Fibroblast of villous mesenchyme (primary cell): ENCODE data around the gene SNIP1. TPM values are rescaled to one million over a fixed set of nuclear protein-coding genes. Genes with fewer than 3 reads are reported as not detected.
A peak's percentile ranks its signal among the peaks of the same experiment; 100 is the strongest.

Experiments
- DNase-seq: peaks from one replicate; pipeline ENCODE4 v3.0.0-alpha.2; 2010; ENCODE audit warnings: low read depth
- H3K4me3 ChIP-seq: 2 replicates; pipeline ENCODE4 v1.5.1; 2011; ENCODE audit warnings: low read depth, mild to moderate bottlenecking, low read length
- CTCF ChIP-seq: IDR thresholded peaks from 2 replicates; pipeline ENCODE4 v1.5.1; 2012; ENCODE audit warnings: low read depth, mild to moderate bottlenecking, low read length; ENCODE audit not compliant: insufficient read depth
- total RNA-seq: library from RNA; depleted of rRNA; stranded (reverse); fragments of >200 nt; gene quantifications from 2 replicates; pipeline ENCODE4 v1.2.3, GENCODE V29; 2012

The SNIP1 gene, protein sequence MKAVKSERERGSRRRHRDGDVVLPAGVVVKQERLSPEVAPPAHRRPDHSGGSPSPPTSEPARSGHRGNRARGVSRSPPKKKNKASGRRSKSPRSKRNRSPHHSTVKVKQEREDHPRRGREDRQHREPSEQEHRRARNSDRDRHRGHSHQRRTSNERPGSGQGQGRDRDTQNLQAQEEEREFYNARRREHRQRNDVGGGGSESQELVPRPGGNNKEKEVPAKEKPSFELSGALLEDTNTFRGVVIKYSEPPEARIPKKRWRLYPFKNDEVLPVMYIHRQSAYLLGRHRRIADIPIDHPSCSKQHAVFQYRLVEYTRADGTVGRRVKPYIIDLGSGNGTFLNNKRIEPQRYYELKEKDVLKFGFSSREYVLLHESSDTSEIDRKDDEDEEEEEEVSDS
- 9.5 and 11.6 TPM in 2 replicates for total RNA-seq

DNA sequence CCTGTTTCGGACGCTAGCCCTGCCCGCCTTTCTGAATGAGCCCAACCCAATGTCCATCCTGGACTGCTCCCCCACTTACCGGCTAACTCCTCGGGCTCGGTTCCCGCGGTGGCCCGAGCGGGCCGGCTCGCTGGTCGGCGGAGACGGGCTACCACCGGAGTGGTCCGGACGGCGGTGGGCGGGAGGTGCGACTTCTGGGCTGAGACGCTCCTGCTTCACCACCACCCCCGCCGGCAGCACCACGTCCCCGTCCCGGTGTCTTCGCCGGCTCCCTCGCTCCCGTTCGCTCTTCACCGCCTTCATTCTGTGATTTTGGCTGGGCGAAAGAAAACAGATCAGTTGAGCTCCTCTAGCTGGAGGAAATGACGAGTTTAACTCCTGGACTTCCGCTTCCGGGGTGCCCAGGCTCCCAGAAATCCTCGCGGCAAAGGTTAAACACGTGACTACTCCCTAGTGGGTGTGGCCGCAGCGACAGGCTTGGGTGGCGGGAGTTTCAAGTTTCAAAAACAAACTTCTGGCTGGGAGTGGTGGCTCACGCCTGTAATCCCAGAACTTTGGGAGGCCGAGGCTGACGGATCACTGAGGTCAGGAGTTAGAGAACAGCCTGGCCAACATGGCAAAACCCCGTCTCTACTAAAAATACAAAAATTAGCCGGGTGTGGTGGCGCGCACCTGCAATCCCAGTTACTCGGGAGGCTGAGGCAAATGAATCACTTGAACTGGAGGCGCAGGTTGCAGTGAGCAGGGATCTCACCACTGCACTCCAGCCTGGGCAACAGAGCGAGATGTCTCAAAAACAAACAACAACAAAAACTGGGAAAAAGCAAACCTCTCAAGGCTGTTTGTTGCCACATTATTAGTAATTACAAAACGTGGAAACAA lies at the start of gene SNIP1:
SNIP1 (minus strand) TSS at position 367 of the 882 bp plus-strand sequence; CDS start at position 303, 64 bp downstream.
- TF ChIP-seq CTCF, result no peak
- peak; percentile 94 for DNase-seq
- peak within 1 kb of the TSS; percentile 96 for H3K4me3 ChIP-seq

- peak; percentile 43 for DNase-seq
- no peak overlapping the region for H3K4me3 ChIP-seq
These were observed 48.9 kb upstream of the SNIP1 start for GRCh38 chr1:37602750-37603694.

GRCh38 chr1:37601441-37601840 lies 47.3 kb upstream of the SNIP1 start:
- TF ChIP-seq CTCF, result no peak
- H3K4me3 ChIP-seq, result no peak overlapping the region
- DNase-seq, result no peak

More at GRCh38 chr1:37602750-37603694, 48.9 kb upstream of the SNIP1 start:
- TF ChIP-seq CTCF, result peak; percentile 82

- no peak for TF ChIP-seq CTCF
- H3K4me3 ChIP-seq, result no peak overlapping the region
- no peak for DNase-seq
These were observed 45.8 kb upstream of the SNIP1 start for GRCh38 chr1:37599940-37600339.

- H3K4me3 ChIP-seq, result peak overlapping the region; percentile 81
- TF ChIP-seq CTCF, result no peak
- DNase-seq, result no peak
These were observed 42.1 kb upstream of the SNIP1 start for GRCh38 chr1:37596182-37596667.
